Hematopoietic multipotent progenitor cell treated with erythropoietin and hydrocortisone succinate and interleukin-3 and kit ligand, for 17 days (in vitro differentiated cells): ENCODE data around the gene SPRY2.

ENCODE experiments used
- DNase-seq: peaks from one replicate; pipeline ENCODE4 v3.0.0-alpha.2; 2015; ENCODE audit warnings: low spot score

Gene SPRY2

DNA sequence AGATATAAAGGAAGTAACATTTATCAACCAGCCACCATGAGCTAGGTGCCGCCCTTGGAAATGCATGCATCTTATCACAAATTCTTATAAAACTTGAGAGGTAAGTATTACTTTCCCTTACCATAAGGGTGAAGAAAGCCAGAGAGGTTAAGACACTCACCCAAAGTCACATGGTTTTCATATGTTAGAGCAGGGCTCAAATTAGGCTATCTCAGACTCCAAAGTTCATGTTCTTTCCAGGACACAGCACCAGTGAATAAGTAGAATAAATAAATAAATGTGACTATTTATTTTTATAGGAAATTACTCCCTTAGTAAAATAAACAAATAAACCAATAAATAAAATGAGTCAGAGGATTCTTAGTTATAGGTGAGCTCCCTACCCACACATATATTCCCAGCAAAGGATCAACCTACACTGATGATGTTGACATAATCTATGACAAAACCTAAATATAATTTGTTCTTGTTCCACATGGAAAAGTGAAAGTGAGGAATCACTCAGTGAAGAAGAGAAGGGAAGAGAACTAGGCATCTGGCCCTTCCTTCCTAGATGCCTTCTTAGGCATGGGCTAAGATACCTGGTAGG is 27.2 kb downstream of the SPRY2 start:
- DNase-seq = no peak

GRCh38 chr13:80312967-80313366 is 28.0 kb downstream of the SPRY2 start:
- DNase-seq = no peak

DNA sequence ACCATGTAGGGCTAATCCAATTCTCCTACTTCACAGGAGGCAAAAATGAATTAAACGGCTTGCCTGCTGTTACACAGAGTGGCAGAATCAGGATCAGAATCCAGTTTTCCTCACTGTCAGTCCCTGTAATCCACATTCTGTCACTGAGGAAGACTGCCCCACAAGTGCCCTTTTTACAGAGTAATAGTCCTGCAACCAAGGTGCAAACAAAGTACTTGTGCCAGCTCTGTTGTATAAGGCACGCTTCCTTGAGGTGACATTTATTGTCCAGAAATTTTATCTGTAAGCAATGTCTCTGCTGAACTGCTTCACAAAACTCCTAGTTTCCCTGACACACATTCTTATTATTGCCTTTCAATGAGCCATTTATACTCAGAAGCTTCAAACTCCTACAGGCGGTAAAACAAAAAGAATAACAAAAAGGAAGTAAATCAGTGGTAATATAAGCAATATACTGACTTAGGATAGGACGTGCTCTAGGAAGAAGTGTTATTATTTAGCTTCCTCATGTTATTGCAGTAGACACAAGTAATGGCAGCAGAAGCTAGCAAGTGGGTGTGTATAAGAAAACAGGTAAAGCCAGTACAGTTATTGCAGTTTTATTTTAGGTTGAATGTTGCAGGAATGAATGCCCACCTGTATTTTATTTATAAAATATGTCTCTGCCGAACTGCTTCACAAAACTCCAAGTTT is 28.8 kb downstream of the SPRY2 start:
- DNase-seq = no peak

- DNase-seq = no peak
These were observed 31.0 kb downstream of the SPRY2 start for GRCh38 chr13:80309926-80310325.

DNA sequence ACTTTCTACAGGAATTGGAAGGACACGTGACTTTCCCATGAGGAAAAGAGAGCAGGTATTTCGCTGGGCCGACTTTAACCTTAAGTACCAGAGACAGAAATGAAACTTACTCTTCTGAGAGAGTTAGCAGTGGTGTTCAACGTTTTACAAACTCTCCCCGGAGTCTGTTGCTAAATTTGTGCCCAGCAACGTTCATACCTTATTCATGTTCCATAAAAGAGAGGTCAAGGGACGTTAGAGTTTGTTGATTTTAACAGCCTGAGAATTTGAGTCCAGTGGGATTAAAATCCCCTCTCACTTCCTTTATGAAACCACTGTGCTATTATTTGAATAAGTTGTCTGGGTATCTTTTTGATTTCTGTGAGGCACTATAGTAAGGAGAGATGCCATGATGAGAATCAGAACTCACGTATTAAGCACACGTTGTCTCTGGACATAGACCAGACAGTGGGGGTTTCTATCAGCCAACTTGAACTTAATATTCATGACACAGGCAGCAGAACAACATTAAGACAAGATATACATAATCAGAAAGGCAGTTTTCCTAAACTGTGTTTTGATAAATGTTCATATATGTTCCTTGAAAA is 33.4 kb downstream of the SPRY2 start:
- no peak for DNase-seq

GRCh38 chr13:80306337-80306972 is 34.5 kb downstream of the SPRY2 start:
- DNase-seq = no peak

DNA sequence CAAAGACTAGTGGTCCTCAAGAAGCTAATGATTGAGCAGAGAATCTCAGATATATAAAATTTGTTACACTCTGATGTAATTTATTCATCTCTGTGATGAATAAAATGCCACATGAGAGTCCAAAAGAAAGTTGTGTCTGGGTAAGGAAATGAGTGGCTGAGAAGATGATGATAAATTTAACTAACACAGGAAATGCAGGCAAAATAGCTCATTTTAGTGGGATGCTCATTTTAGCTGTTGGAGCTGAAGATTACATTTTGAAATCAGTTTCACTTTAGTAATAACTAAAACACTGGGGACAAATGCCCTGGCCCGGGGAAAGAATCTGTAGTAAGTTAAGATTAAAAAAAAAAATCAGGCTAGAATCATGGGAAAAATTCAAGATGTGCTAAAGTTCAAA is 35.2 kb downstream of the SPRY2 start:
- DNase-seq = no peak

- DNase-seq = no peak
These were observed 37.6 kb downstream of the SPRY2 start for GRCh38 chr13:80303225-80303811.

DNA sequence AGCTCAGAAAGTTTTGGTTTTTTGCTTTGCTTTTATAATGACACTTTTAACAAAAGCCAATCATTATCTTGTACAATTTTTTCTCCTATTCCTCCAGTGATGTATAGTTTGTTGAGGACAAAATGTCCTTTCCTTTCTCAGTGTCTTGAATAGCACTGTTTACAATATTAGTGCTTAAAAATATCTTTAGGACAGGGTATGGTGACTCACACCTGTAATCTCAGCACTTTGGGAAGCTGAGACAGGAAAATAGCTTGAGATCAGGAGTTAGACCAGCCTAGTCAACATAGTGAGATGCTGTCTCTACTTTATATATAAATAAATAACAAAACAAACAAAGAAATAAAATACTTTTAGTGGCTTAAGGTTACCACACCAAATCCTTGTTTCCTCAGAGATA is 41.9 kb downstream of the SPRY2 start:
- no peak for DNase-seq

DNA sequence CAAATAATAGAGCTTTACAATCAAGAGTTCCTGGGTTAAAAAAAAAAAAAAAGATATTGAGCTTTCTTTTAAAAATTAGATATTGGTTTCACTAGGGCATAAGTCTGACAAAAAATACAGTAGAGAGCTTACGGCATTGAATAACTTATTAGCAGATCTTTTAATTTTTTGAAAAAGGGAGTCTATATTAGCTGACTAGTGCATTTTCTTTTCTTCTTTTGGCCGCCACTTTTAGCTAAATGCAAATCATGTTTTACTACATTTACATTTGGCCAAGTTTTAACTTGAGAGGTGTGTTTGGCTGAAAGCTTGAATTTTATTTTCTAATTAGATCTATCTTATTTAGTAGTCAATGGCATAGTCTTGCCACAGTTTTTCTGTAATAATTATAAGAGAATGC is 43.4 kb downstream of the SPRY2 start:
- DNase-seq = no peak

DNA sequence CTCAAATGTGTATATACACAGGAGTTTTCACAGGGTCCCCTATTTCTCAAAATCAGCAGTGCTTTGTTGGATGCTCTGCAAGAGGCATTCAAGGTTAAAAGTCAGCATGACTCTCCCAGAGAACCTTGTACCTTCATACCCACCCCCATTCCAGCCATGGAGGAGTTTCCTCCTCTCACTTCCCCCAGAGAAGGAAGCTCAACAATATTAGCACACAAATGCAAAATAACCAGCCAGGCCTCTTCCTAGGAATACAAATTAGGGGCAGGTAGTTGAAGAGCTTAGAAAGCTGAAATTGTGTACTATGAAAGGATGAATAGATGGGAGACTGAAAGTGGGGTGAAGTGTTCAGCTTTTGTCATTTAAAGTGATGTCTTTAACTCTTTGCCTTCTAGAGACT is 43.8 kb downstream of the SPRY2 start:
- DNase-seq = no peak

- DNase-seq = no peak
These were observed 44.3 kb downstream of the SPRY2 start for GRCh38 chr13:80296638-80297037.

DNA sequence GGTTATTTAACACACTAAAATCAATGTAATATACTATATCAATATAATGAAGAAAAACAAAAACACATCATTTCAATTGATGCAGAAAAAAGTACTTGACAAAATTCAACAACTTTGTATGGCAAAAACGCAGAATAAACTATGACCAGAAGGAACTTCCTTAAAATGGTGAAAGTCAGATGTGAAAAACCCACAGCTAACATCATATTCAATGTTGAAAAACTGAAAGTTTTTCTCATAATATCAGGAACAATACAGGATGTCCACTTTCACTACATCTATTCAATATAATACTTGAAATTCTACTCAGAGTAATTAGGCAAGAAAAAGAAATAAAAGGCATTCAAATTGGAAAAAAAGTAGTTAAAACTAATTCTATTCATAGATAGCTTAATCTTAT is 50.3 kb downstream of the SPRY2 start:
- DNase-seq = no peak
